Osteoblast (primary cell): ENCODE results near the gene R3HDM2. TPM values are rescaled to one million over a fixed set of nuclear protein-coding genes. Genes with fewer than 3 reads are reported as not detected.
A peak's percentile ranks its signal among the peaks of the same experiment; 100 is the strongest.

Experiments used
- DNase-seq: peaks from one replicate; pipeline ENCODE4 v3.0.0; 2011; ENCODE audit warnings: low spot score, mixed read lengths; ENCODE audit not compliant: insufficient read length; ENCODE audit errors: missing footprints
- H2AFZ ChIP-seq: 2 replicates; pipeline ENCODE4 v1.6.0; 2011; ENCODE audit warnings: mild to moderate bottlenecking, low read length
- H3K27ac ChIP-seq: 2 replicates; pipeline ENCODE4 v1.5.1; 2011; ENCODE audit warnings: mild to moderate bottlenecking, low read depth, low read length, moderate library complexity
- H3K27me3 ChIP-seq: 2 replicates; pipeline ENCODE4 v1.6.0; 2012; ENCODE audit warnings: mild to moderate bottlenecking, control low read depth, inconsistent platforms, low read length, moderate library complexity; ENCODE audit not compliant: insufficient read depth
- H3K36me3 ChIP-seq: 2 replicates; pipeline ENCODE4 v1.5.1; 2011; ENCODE audit warnings: mild to moderate bottlenecking, low read length, control low read depth, moderate library complexity; ENCODE audit not compliant: insufficient read depth
- H3K4me1 ChIP-seq: 2 replicates; pipeline ENCODE4 v1.5.1; 2011; ENCODE audit warnings: mild to moderate bottlenecking, low read length, control low read depth, moderate library complexity; ENCODE audit not compliant: insufficient read depth
- H3K4me2 ChIP-seq: 2 replicates; pipeline ENCODE4 v1.6.0; 2011; ENCODE audit warnings: mild to moderate bottlenecking, low read length; ENCODE audit not compliant: insufficient read depth
- H3K4me3 ChIP-seq: fragments of 200-600 bp; sonication (generic); 3 replicates; pipeline ENCODE4 v1.5.1; 2012; ENCODE audit warnings: mild to moderate bottlenecking, low read length, inconsistent platforms; ENCODE audit not compliant: insufficient read depth
- H3K79me2 ChIP-seq: 2 replicates; pipeline ENCODE4 v1.6.0; 2012; ENCODE audit warnings: mild to moderate bottlenecking, low read length, control low read depth, inconsistent platforms; ENCODE audit not compliant: insufficient read depth
- H3K9me3 ChIP-seq: 2 replicates; pipeline ENCODE4 v1.5.1; 2011; ENCODE audit warnings: low read depth, low read length, control low read depth
- H4K20me1 ChIP-seq: 2 replicates; pipeline ENCODE4 v1.6.0; 2012; ENCODE audit warnings: mild to moderate bottlenecking, low read length, control low read depth; ENCODE audit not compliant: insufficient read depth
- CTCF ChIP-seq: IDR thresholded peaks from 2 replicates; pipeline ENCODE4 v1.5.1; 2011; ENCODE audit warnings: mild to moderate bottlenecking, low read depth, low read length, moderate library complexity; ENCODE audit errors: extremely low read depth
- total RNA-seq: library from RNA; depleted of rRNA; stranded (reverse); fragments of >200 nt; gene quantifications from 2 replicates; pipeline ENCODE4 v1.2.3, GENCODE V29; 2012

The R3HDM2 gene
- total RNA-seq, 1 donor: 23.2 TPM

GRCh38 chr12:57397441-57397840, 33.4 kb downstream of the R3HDM2 start:
- H3K9me3 ChIP-seq: no peaks in the 10 kb centered on the region
- no peak overlapping the region for H3K4me3 ChIP-seq
- H4K20me1 ChIP-seq: no peaks in the 10 kb centered on the region
- peaks cover 4% of the 10 kb centered on the region for H3K36me3 ChIP-seq
- H3K27me3 ChIP-seq: no peaks in the 10 kb centered on the region
- no peaks in the 10 kb centered on the region for H3K4me1 ChIP-seq
- no peak for TF ChIP-seq CTCF
- no peak for DNase-seq
- peaks cover 43% of the 10 kb centered on the region for H3K79me2 ChIP-seq
- no peak overlapping the region for H3K27ac ChIP-seq
- H3K4me2 ChIP-seq: no peak overlapping the region
- no peak overlapping the region for H2AFZ ChIP-seq

- Histone ChIP-seq H4K20me1 (no peaks in the 10 kb centered on the region), H3K9me3 (no peaks in the 10 kb centered on the region), H3K27ac (no peak overlapping the region), H3K4me2 (no peak overlapping the region), H3K36me3 (peaks cover 8% of the 10 kb centered on the region), H3K79me2 (peaks cover 37% of the 10 kb centered on the region), H3K4me3 (no peak overlapping the region), H2AFZ (no peak overlapping the region), H3K27me3 (no peaks in the 10 kb centered on the region), H3K4me1 (peaks cover 3% of the 10 kb centered on the region)
- no peak for TF ChIP-seq CTCF
- DNase-seq: no peak
These were observed 35.7 kb downstream of the R3HDM2 start for GRCh38 chr12:57395121-57395520.

- peaks cover 23% of the 10 kb centered on the region for H3K79me2 ChIP-seq
- no peak overlapping the region for H3K4me2 ChIP-seq
- no peaks in the 10 kb centered on the region for H4K20me1 ChIP-seq
- DNase-seq: no peak
- H3K36me3 ChIP-seq: peaks cover 4% of the 10 kb centered on the region
- H3K4me3 ChIP-seq: no peak overlapping the region
- no peak overlapping the region for H2AFZ ChIP-seq
- H3K27ac ChIP-seq: peak overlapping the region; percentile 56
- no peaks in the 10 kb centered on the region for H3K9me3 ChIP-seq
- no peak for TF ChIP-seq CTCF
- peaks cover 23% of the 10 kb centered on the region for H3K4me1 ChIP-seq
- no peaks in the 10 kb centered on the region for H3K27me3 ChIP-seq
These were observed 40.7 kb downstream of the R3HDM2 start for GRCh38 chr12:57390174-57390573.

- H3K79me2 ChIP-seq: peaks cover 21% of the 10 kb centered on the region
- peak overlapping the region; percentile 34 for H3K4me3 ChIP-seq
- H3K4me2 ChIP-seq: peak overlapping the region; percentile 76
- no peak for TF ChIP-seq CTCF
- H4K20me1 ChIP-seq: no peaks in the 10 kb centered on the region
- H3K9me3 ChIP-seq: no peaks in the 10 kb centered on the region
- peaks cover 23% of the 10 kb centered on the region for H3K4me1 ChIP-seq
- H3K27me3 ChIP-seq: no peaks in the 10 kb centered on the region
- no peak overlapping the region for H2AFZ ChIP-seq
- peak overlapping the region; percentile 68 for H3K27ac ChIP-seq
- DNase-seq: peak; percentile 96
- H3K36me3 ChIP-seq: peaks cover 4% of the 10 kb centered on the region
These were observed 41.8 kb downstream of the R3HDM2 start for GRCh38 chr12:57389033-57389432.
